ENCODE data around the gene KRTAP6-2.

KRTAP6-2 gene, protein sequence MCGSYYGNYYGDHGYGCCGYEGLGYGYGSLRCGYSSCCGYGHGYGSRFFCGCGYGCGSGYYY

DNA sequence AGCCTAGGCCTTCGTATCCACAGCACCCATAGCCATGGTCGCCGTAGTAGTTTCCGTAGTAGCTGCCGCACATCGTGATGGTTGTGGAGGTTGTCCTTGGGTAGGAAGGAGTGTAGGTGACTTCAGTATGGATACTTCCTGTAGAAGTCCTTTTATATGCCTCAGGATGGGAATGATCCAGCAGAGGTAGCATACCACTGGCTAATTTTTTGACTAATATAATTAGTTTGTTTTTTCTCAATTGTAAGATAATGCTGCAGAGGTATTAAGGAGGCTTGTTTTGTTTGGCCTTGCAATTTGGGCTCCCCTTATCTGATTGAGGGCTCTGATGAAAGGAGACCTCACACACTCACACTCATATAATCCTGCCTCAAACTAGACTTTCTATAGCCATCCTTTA lies at the start of gene KRTAP6-2:
KRTAP6-2 (minus strand) TSS at position 101 of the 400 bp plus-strand sequence; CDS start at position 73, 28 bp downstream.
- no peak for DNase-seq (ENCODE audit: low read depth)

- DNase-seq (ENCODE audit: low read depth), result no peak
Observed at GRCh38 chr21:30646904-30647414, 48.3 kb upstream of the KRTAP6-2 start.

GRCh38 chr21:30642564-30642963 lies 43.9 kb upstream of the KRTAP6-2 start, which contains the start of gene KRTAP20-3:
KRTAP20-3 (plus strand) TSS chr21:30642864.
- DNase-seq (ENCODE audit: low read depth), result no peak

DNA sequence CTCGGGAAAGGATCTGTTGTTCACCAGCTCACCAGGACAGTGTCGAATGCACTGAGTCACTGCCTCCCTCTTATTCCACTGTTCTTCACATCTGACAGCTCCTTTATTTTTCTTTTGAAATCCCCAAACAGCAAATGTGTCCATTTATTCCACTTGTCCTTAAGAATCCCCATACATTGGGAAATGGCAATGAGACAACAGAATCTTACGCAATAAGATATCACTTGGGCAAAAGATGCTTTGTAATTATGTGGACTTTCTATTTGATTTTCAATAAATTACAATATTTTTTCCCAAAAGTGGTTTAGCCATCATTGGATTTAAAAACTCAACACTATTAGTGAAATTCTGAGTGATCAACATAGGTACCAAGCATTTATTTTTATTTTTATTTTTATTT lies 40.0 kb upstream of the KRTAP6-2 start:
- no peak for DNase-seq (ENCODE audit: low read depth)

DNA sequence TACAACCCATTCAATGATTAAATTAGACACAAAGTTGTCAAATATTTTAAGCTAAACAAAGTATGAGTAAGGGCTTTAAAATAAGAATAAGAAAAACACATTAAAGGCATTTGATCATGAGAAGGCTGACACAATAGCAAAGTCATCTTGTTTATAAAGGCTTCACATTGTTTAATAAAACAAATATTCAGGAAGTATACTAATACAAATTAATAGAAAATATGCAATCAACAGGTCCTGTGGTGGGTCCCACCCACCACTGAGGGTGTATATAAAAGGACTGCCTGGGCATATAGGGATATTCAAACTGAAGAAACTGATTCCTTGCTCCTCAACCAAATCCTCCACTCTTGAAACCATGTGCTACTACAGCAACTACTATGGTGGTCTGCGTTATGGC lies 36.2 kb upstream of the KRTAP6-2 start, which contains the start of gene KRTAP20-2:
KRTAP20-2 (plus strand) TSS at position 301 of the 400 bp plus-strand sequence; CDS start at position 359, 58 bp downstream.
- DNase-seq (ENCODE audit: low read depth), result no peak

DNA sequence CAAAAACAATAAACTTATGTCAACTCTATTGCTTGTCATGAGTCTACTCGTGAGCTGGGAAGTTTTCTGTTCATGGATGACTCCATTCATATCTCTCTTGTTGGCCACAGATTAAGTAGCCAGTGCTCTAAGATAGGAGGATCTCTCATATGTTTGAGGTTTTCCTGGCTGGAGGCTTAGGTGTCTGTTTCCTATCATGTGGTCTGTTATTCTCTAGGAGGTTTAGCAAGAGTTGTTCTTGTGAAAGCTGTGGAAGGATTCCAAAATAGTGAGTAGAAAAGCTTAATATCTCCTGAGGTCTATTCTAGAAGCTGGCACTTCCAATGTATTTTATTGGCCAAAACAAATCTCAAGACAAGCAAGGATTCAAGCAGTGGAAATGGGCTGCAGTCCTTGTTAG lies 30.5 kb upstream of the KRTAP6-2 start:
- no peak for DNase-seq (ENCODE audit: low read depth)

GRCh38 chr21:30628109-30628508 lies 29.4 kb upstream of the KRTAP6-2 start:
- DNase-seq (ENCODE audit: low read depth), result no peak

DNA sequence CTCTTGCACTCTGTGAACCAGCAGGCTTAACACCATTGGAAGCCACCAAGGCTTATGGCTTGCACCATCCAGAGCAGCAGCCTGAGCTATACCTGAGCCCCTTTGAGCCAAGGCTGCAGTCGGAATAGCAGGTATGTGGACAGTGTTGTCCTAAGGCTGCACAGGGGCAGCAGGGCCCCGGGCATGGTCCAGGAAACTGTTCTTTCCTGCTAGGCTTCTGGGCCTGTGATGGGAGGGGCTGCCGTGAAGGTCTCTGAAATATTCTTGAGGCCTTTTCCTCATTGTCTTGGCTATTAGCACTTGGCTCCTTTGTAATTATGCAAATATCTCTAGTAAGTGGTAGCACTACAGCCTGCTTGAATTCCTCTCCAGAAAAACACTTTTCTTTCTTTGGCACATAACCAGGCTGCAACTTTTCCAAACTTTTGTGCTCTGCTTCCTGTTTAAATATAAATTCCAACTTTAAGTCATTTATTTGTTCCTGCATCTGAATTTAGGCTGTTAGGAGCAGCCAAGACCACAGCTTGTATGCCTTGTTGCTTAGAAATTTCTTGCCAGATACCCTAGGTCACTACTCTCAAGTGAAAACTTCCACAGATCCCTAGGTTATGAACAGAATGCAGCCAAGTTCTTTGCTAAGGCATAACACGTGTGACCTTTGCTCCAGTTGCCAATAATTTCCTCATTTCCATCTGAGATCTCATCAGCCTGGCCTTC lies 26.9 kb upstream of the KRTAP6-2 start:
- no peak for DNase-seq (ENCODE audit: low read depth)

GRCh38 chr21:30623362-30623761 lies 24.7 kb upstream of the KRTAP6-2 start:
- DNase-seq (ENCODE audit: low read depth), result no peak

GRCh38 chr21:30620522-30620921 lies 21.8 kb upstream of the KRTAP6-2 start, which contains the start of gene KRTAP20-4:
KRTAP20-4 (plus strand) TSS chr21:30620627.
- no peak for DNase-seq (ENCODE audit: low read depth)

DNA sequence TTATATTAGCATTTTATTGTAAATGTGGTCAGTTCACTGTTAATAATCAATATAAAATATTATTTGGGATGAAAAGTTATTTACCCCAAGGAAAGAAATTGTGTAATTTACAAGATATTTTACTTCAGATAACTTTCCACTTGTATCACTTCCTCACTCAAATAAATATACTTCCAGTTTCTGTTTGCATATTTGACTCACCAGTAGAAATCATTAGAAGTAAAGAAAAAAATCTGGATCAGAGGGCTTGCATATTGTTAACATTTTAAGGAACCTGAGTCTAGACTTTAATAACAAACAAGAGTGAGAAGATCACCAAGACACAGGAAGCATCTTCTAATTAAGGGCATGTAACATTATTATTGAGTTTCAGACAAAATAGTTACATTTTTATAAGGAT lies 21.4 kb upstream of the KRTAP6-2 start:
- DNase-seq (ENCODE audit: low read depth), result no peak

DNA sequence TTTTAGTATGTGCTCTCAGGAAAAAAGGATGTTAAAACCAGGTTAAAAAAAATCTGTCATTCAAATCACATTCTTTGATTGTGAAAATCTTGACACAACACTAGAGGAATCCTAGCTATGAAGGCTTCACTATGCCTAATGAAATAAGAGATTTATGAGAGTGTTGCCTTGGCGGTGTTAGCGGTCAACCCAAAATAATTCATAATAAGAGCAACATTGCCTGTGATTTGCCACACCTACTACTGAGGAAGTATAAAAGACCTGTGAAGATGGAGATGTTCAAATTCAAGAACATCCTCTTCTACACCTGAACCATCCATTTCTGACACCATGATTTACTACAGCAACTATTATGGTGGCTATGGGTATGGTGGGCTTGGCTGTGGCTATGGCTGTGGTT lies 17.4 kb upstream of the KRTAP6-2 start, which contains the start of gene KRTAP20-1:
KRTAP20-1 (plus strand) TSS at position 301 of the 400 bp plus-strand sequence; CDS start at position 331, 30 bp downstream.
- DNase-seq (ENCODE audit: low read depth), result no peak

DNA sequence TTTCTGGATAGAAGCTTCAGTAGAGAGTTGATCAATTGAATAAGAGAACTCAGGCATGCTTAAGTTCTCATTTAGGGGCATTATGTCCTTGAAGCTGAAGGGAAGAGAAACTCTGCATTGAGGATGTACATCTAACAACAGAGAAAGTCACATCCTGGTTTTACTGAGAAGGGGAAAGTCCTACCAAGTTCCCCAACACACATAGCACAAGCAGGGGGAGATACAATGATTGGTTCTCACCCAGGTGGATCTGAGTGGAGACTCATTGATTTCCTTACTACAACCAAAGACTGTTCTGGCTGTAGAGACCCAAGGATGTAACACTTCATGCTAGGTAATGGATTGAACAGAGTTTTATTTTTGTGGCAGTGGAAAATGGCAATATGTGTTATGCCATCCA lies 16.5 kb upstream of the KRTAP6-2 start:
- no peak for DNase-seq (ENCODE audit: low read depth)

DNA sequence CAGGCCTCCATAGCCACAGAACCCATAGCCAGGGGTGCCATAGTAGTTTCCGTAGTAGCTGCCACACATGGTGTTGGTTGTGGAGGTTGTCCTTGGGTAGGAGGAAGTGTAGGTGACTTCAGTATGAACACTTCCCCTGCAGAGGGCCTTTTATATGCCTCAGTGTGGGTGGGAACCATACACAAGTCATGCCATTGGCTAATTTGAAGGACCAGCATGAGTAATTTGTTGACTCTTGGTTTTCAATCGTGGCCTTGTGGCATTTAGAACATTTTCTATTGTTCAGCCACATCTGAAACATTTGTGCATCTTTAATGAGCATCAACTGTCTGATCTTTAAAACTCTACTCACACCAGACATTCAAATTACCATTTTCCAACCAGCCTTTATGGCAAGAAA lies 15.1 kb upstream of the KRTAP6-2 start, which contains the start of gene KRTAP6-1:
KRTAP6-1 (minus strand) TSS at position 95 of the 400 bp plus-strand sequence; CDS start at position 69, 26 bp downstream.
- DNase-seq (ENCODE audit: low read depth), result no peak

DNA sequence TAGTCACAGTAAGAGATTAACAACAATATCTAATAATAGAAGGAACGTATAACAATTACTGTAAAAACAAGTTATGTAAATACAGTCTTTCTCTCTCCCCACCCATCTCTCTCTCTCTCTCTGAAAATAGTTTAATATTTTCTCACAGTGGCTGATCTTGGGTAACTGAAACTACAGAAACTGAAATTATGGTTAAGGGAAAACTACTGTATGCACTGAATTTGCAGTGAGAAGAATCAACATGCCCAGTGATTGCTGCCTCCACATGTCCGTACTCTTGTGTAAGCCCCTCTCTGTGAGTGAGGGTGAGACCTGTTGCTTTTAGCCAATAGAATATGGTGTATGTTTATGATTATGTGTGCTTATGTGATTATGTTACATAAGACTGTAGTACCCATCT lies 13.4 kb upstream of the KRTAP6-2 start:
- DNase-seq (ENCODE audit: low read depth), result no peak

DNA sequence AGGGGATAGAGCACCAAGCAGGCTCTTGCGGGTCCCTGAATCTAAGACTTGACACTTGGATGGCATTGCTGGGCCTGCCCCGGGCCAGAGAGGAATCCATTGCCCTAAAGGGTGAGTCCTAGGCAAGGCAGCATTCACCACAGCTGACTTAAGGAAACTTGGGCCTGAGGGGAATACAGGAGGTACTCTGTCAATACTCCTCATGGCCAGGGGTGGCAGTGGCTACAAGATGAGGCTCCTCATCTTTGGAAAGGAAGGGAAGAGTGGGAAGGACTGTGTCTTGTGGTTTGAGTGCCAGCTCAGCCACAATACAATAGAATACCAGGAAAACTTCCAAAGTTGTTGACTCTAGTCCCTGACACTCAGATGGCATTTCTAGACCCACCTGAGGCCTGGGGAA lies 7.3 kb upstream of the KRTAP6-2 start:
- DNase-seq (ENCODE audit: low read depth), result no peak

GRCh38 chr21:30600787-30601186 lies 2.1 kb upstream of the KRTAP6-2 start, which contains the start of gene KRTAP22-1:
KRTAP22-1 (plus strand) TSS chr21:30601087.
- no peak for DNase-seq (ENCODE audit: low read depth)

- DNase-seq (ENCODE audit: low read depth), result no peak
Observed at GRCh38 chr21:30592140-30592539, 6.6 kb downstream of the KRTAP6-2 start, which contains the start of gene KRTAP6-3. KRTAP6-3 (plus strand) TSS chr21:30592440; CDS start chr21:30592446, 6 bp downstream.

DNA sequence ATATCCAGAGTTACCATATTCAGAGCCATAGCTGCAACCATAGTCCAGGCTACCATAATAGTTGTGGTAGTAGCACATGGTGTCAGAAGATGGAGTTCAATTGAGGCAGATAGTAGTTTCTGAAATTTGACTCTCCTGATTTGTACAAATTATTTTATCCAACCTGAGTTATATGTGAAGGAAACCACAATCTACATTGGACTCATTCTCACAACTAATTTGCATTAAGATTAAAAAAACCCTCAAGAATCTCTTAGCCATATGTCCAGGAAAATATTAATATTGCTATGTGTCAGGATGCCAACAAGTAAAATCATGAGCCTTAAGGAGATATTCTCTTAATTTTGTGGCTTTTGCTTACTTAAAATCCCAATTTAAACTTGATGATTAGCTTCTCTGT lies 8.4 kb downstream of the KRTAP6-2 start, which contains the start of gene KRTAP22-2:
KRTAP22-2 (minus strand) TSS at position 101 of the 400 bp plus-strand sequence.
- no peak for DNase-seq (ENCODE audit: low read depth)

- DNase-seq (ENCODE audit: low read depth), result no peak
Observed at GRCh38 chr21:30582870-30583269, 15.8 kb downstream of the KRTAP6-2 start.

- no peak for DNase-seq (ENCODE audit: low read depth)
Observed at GRCh38 chr21:30580132-30580531, 18.6 kb downstream of the KRTAP6-2 start.

DNA sequence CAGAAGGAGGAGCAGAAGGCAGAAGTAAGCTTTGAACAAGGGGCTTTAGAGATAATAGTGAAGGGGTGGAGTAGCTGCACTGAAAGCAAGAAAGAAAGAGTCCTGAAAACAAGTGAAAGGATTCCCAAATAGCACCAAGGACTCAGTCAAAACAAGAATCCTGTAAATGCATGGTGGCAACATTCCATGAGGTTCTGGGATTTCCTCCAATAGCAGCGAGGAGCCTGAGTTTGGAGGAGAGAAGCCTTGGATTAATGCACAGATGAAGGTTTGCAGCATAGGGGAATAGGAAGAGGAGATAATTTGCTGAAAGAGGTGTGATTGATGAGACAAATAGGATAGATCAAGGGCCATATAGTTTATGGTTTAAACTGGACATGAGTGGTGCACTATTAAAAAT lies 19.4 kb downstream of the KRTAP6-2 start:
- DNase-seq (ENCODE audit: low read depth), result no peak

DNA sequence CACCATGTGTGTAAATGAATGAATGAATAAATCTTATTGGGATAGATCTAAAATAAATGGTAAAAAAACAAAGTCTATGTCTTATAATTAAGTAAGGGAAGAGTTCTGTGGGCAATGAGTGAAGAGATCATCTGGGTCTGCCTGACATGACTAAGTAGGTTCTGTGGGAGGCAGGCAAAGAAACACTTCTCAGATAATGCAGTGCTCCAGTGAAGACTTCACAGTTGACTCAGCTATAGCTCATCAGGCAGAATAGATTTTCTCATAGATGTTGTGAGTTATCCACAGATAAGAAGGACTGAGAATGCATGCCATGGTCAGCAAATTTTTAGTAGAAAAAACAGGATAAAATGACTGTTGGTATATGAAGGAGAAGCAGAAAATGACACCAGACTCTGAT lies 20.9 kb downstream of the KRTAP6-2 start:
- no peak for DNase-seq (ENCODE audit: low read depth)

Measured in stimulated activated CD8-positive, alpha-beta memory T cell treated with anti-CD3 and anti-CD28 coated beads, Interleukin-4, amount 100 ng/mL, for 24 hours (primary cell).